NCI-H82 treated with DMSO at 0.1 percent for 48 hours (cell line): Measurements from ENCODE around the gene CAPZA2.
"Not testable (repeated sequence)": the region's sequence is repeated elsewhere in the genome, so short reads cannot be mapped to it uniquely, and the experiment has no call there.

ENCODE experiments used
- DNase-seq: peaks from one replicate; lab custom pipeline; 2025; ENCODE audit not compliant: unreplicated experiment; lab: John Stamatoyannopoulos, UW

Gene CAPZA2

GRCh38 chr7:116953372-116953905 is 91.1 kb downstream of the CAPZA2 start, which contains the start of gene ST7:
ST7 (plus strand) TSS chr7:116953501; CDS start chr7:116953541, 40 bp downstream.
- DNase-seq: no peak

- DNase-seq: no peak
Measured at GRCh38 chr7:116953906-116954838, 91.8 kb downstream of the CAPZA2 start.

- no peak for DNase-seq
Measured at GRCh38 chr7:116955340-116955739, 93.0 kb downstream of the CAPZA2 start.

GRCh38 chr7:116955801-116956476 is 93.6 kb downstream of the CAPZA2 start:
- no peak for DNase-seq

GRCh38 chr7:116956477-116956804 is 94.1 kb downstream of the CAPZA2 start:
- DNase-seq: no peak

GRCh38 chr7:116957874-116958273 is 95.5 kb downstream of the CAPZA2 start:
- no peak for DNase-seq

GRCh38 chr7:116961966-116962673 is 99.7 kb downstream of the CAPZA2 start:
- DNase-seq: not testable (repeated sequence)

GRCh38 chr7:116963234-116963633 is 100.8 kb downstream of the CAPZA2 start:
- DNase-seq: no peak

- DNase-seq: no peak
Measured at GRCh38 chr7:116966601-116967000, 104.2 kb downstream of the CAPZA2 start.

GRCh38 chr7:116967254-116967922 is 105.0 kb downstream of the CAPZA2 start:
- no peak for DNase-seq

- DNase-seq: no peak
Measured at GRCh38 chr7:116967983-116968382, 105.6 kb downstream of the CAPZA2 start.

GRCh38 chr7:116968631-116969030 is 106.2 kb downstream of the CAPZA2 start:
- DNase-seq: no peak

- DNase-seq: no peak
Measured at GRCh38 chr7:116969371-116969902, 107.0 kb downstream of the CAPZA2 start.

- no peak for DNase-seq
Measured at GRCh38 chr7:116970238-116970910, 108.0 kb downstream of the CAPZA2 start.

- not testable (repeated sequence) for DNase-seq
Measured at GRCh38 chr7:116971153-116971552, 108.8 kb downstream of the CAPZA2 start.
